NOMO-1 treated with dmso at 0.1 percent for 144 hours (cell line): ENCODE data around the gene MSI2.

Experiments
- DNase-seq: peaks from one replicate; lab custom pipeline; 2025; ENCODE audit not compliant: unreplicated experiment; lab: John Stamatoyannopoulos, UW

Gene MSI2

GRCh38 chr17:57514614-57515013 is 258.3 kb downstream of the MSI2 start:
- DNase-seq: no peak

- DNase-seq: no peak
Measured at GRCh38 chr17:57515662-57516211, 259.4 kb downstream of the MSI2 start.

GRCh38 chr17:57516290-57517230 is 260.2 kb downstream of the MSI2 start:
- no peak for DNase-seq

- no peak for DNase-seq
Measured at GRCh38 chr17:57517273-57517631, 260.9 kb downstream of the MSI2 start.

GRCh38 chr17:57517632-57518456 is 261.5 kb downstream of the MSI2 start:
- no peak for DNase-seq

GRCh38 chr17:57518587-57519581 is 262.6 kb downstream of the MSI2 start:
- no peak for DNase-seq

- DNase-seq: no peak
Measured at GRCh38 chr17:57519800-57520199, 263.5 kb downstream of the MSI2 start.

- no peak for DNase-seq
Measured at GRCh38 chr17:57521606-57522005, 265.3 kb downstream of the MSI2 start.

- DNase-seq: peak; percentile 23
Measured at GRCh38 chr17:57522042-57523005, 266.0 kb downstream of the MSI2 start.

- no peak for DNase-seq
Measured at GRCh38 chr17:57523926-57524632, 267.8 kb downstream of the MSI2 start.

GRCh38 chr17:57524839-57525568 is 268.7 kb downstream of the MSI2 start:
- no peak for DNase-seq

- no peak for DNase-seq
Measured at GRCh38 chr17:57527221-57528057, 271.1 kb downstream of the MSI2 start.

- DNase-seq: no peak
Measured at GRCh38 chr17:57528058-57528451, 271.7 kb downstream of the MSI2 start.

GRCh38 chr17:57530026-57530425 is 273.7 kb downstream of the MSI2 start:
- DNase-seq: no peak

GRCh38 chr17:57530508-57530907 is 274.2 kb downstream of the MSI2 start:
- no peak for DNase-seq

- no peak for DNase-seq
Measured at GRCh38 chr17:57531078-57531477, 274.8 kb downstream of the MSI2 start.
